HepG2 (cell line): ENCODE measurements around the gene PANK2. TPM values are rescaled to one million over a fixed set of nuclear protein-coding genes. Genes with fewer than 3 reads are reported as not detected.

Source experiments
- AHR ChIP-seq: IDR thresholded peaks from 2 replicates; pipeline ENCODE4 v1.6.1; 2018; ENCODE audit warnings: missing genetic modification reagents, missing compliant biosample characterization
- EP300 ChIP-seq, 3 experiments: sonication (generic) in 1 of 3; formaldehyde crosslinking in 1 of 3; IDR thresholded peaks; 2 replicates each; pipeline versions ENCODE4 v1.5.1 to v1.6.1; 2011 to 2020; ENCODE audit warnings: low read depth in 2 of 3, low read length in 2 of 3, borderline replicate concordance in 1 of 3, improper control_type of control experiment in 1 of 3, mild to moderate bottlenecking in 1 of 3, missing genetic modification reagents in 1 of 3, moderate library complexity in 1 of 3
- ESRRA ChIP-seq: sonication (generic); formaldehyde crosslinking; IDR thresholded peaks from 2 replicates; pipeline ENCODE4 v1.5.1; 2020; ENCODE audit warnings: mild to moderate bottlenecking, low read depth, missing genetic modification reagents
- GLI4 ChIP-seq: sonication (generic); formaldehyde crosslinking; IDR thresholded peaks from 2 replicates; pipeline ENCODE4 v1.5.1; 2020; ENCODE audit warnings: missing genetic modification reagents, mild to moderate bottlenecking, moderate library complexity, borderline replicate concordance
- JARID2 ChIP-seq: sonication (generic); formaldehyde crosslinking; IDR thresholded peaks from 2 replicates; pipeline ENCODE4 v1.8.1; 2023; ENCODE audit warnings: missing genetic modification reagents, inconsistent platforms; ENCODE audit not compliant: insufficient replicate concordance
- PHF21A ChIP-seq: sonication (generic); formaldehyde crosslinking; IDR thresholded peaks from 2 replicates; pipeline ENCODE4 v1.5.0; 2020; ENCODE audit warnings: mild to moderate bottlenecking, missing genetic modification reagents
- POGZ ChIP-seq: sonication (generic); formaldehyde crosslinking; IDR thresholded peaks from 2 replicates; pipeline ENCODE4 v1.4.0; 2020; ENCODE audit warnings: mild to moderate bottlenecking, missing genetic modification reagents
- SP4 ChIP-seq: sonication (generic); formaldehyde crosslinking; IDR thresholded peaks from 2 replicates; pipeline ENCODE4 v1.8.1; 2023; ENCODE audit warnings: mild to moderate bottlenecking, missing genetic modification reagents
- TGIF2 ChIP-seq: IDR thresholded peaks from 2 replicates; pipeline ENCODE4 v1.6.1; 2016; ENCODE audit warnings: control low read depth, missing compliant biosample characterization
- THAP11 ChIP-seq: IDR thresholded peaks from 2 replicates; pipeline ENCODE4 v1.6.1; 2016; ENCODE audit warnings: missing biosample characterization, missing genetic modification reagents
- TOPORS ChIP-seq: sonication (generic); formaldehyde crosslinking; IDR thresholded peaks from 2 replicates; pipeline ENCODE4 v1.8.0; 2023; ENCODE audit warnings: mild to moderate bottlenecking, missing genetic modification reagents
- ZFAT ChIP-seq: sonication (generic); formaldehyde crosslinking; conservative IDR thresholded peaks from 2 replicates; pipeline ENCODE4 v1.8.1; 2023; ENCODE audit warnings: missing genetic modification reagents, inconsistent platforms
- ZNF629 ChIP-seq: sonication (generic); formaldehyde crosslinking; conservative IDR thresholded peaks from 2 replicates; pipeline ENCODE4 v1.5.0; 2020; ENCODE audit warnings: missing genetic modification reagents
- ZNF775 ChIP-seq: sonication (generic); formaldehyde crosslinking; IDR thresholded peaks from 2 replicates; pipeline ENCODE4 v1.4.0; 2020; ENCODE audit warnings: missing genetic modification reagents, mild to moderate bottlenecking, moderate library complexity, borderline replicate concordance
- polyA plus RNA-seq, 8 experiments: library from polyadenylated mRNA; depleted of rRNA in 3 of 8; stranded (reverse) in 7 of 8; unstranded in 1 of 8; fragments of >200 nt; fragmentation: Illumina TruSeq in 4 of 8; extraction: Trizol in 4 of 8; gene quantifications; 2 replicates each; pipeline versions ENCODE4 v1.2.1 to v1.2.3, GENCODE V29; 2011 to 2016; ENCODE audit warnings: low read depth in 4 of 8, missing spikeins in 1 of 8, mixed read lengths in 1 of 8; ENCODE audit not compliant: insufficient read depth in 1 of 8
- total RNA-seq, 5 experiments: library from RNA; depleted of rRNA; stranded (reverse); fragments of >200 nt; fragmentation: Illumina TruSeq; extraction: Trizol; gene quantifications; 2 replicates each; pipeline ENCODE4 v1.2.3, GENCODE V29; 2016; ENCODE audit warnings: low read depth in 1 of 5
- TF ChIP-seq, protein P1 (sequence below): sonication (generic); formaldehyde crosslinking; IDR thresholded peaks from 2 replicates; pipeline ENCODE4 v1.9.0; 2021; ENCODE audit warnings: missing genetic modification reagents, borderline replicate concordance
- TF ChIP-seq, protein P2 (sequence below): IDR thresholded peaks from 2 replicates; pipeline ENCODE4 v1.6.1; 2016; ENCODE audit warnings: low read depth, control low read depth
- TF ChIP-seq, protein P3 (sequence below): sonication (generic); formaldehyde crosslinking; IDR thresholded peaks from 2 replicates; pipeline ENCODE4 v1.4.0; 2020; ENCODE audit warnings: mild to moderate bottlenecking, missing genetic modification reagents
- TF ChIP-seq, protein P4 (sequence below): sonication (generic); formaldehyde crosslinking; IDR thresholded peaks from 2 replicates; pipeline ENCODE4 v1.9.0; 2021; ENCODE audit warnings: missing genetic modification reagents, mild to moderate bottlenecking, borderline replicate concordance
- TF ChIP-seq, protein P5 (sequence below): fragments of 450-650 bp; IDR thresholded peaks from 2 replicates; pipeline ENCODE4 v1.6.1; 2017

Gene PANK2
- total and polyA plus RNA-seq, 2 of the 13 experiments (the other 11 are each of a cell fraction or from before 2014, with no cell fraction given), result 39.2 to 123 TPM

DNA sequence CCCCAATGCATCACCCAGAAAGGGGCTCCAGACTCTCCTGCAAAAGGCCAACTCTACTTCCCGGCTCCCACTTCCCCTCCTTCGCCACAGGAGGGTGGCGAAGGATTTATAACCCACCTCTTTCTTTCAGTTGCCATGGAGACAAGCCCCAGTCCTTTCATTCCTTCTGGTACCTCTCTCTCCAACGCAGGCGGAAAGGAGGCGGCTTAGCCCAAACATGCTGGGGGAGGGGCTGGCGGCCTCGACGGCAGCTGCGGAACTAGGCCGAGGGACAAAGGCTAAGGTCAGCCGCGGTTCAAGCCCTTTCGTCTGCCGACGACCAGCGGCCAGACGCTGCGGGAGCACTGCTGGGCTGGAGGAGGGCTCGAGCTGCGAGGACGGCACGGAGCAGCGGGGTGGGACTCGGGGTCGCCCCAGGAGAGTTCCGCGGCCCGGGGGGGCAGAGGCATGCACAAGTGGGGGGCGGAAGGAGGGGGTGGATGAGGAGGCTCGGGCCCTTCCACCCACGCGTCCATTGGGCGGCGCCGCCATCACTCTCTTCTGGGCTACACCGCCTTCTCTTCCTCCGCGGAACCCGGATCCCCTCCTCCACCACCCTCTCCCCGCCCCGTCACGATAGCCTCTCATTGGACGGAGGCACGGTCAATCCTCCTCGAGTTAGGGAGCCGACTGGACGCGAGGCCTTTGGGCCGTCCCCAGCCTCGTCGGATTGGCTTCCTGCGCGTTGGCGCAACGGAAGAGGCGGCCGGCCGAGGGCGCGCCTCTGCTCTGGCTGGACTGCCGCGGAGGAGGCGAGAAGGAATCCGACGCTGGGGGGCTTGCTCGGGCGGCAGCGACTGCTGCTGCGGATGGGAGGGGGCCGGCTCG lies at the start of gene PANK2 (continued):
- peak; percentile 70; the same call in 1 of the 2 replicates for TF ChIP-seq TGIF2 (CRISPR knock-in tag)
- TF ChIP-seq, protein P1, sequence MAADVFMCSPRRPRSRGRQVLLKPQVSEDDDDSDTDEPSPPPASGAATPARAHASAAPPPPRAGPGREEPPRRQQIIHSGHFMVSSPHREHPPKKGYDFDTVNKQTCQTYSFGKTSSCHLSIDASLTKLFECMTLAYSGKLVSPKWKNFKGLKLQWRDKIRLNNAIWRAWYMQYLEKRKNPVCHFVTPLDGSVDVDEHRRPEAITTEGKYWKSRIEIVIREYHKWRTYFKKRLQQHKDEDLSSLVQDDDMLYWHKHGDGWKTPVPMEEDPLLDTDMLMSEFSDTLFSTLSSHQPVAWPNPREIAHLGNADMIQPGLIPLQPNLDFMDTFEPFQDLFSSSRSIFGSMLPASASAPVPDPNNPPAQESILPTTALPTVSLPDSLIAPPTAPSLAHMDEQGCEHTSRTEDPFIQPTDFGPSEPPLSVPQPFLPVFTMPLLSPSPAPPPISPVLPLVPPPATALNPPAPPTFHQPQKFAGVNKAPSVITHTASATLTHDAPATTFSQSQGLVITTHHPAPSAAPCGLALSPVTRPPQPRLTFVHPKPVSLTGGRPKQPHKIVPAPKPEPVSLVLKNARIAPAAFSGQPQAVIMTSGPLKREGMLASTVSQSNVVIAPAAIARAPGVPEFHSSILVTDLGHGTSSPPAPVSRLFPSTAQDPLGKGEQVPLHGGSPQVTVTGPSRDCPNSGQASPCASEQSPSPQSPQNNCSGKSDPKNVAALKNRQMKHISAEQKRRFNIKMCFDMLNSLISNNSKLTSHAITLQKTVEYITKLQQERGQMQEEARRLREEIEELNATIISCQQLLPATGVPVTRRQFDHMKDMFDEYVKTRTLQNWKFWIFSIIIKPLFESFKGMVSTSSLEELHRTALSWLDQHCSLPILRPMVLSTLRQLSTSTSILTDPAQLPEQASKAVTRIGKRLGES (CRISPR knock-in tag), result peak; percentile 12; the same call in 1 of the 2 replicates
- TF ChIP-seq, protein P2, sequence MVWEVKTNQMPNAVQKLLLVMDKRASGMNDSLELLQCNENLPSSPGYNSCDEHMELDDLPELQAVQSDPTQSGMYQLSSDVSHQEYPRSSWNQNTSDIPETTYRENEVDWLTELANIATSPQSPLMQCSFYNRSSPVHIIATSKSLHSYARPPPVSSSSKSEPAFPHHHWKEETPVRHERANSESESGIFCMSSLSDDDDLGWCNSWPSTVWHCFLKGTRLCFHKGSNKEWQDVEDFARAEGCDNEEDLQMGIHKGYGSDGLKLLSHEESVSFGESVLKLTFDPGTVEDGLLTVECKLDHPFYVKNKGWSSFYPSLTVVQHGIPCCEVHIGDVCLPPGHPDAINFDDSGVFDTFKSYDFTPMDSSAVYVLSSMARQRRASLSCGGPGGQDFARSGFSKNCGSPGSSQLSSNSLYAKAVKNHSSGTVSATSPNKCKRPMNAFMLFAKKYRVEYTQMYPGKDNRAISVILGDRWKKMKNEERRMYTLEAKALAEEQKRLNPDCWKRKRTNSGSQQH, result 0 out of 2 replicates have a peak, but pooled peaks have one; percentile 92
- TF ChIP-seq ZNF775 (CRISPR knock-in tag), result no peak; the same call in 1 of the 2 replicates
- TF ChIP-seq ZFAT, result no peak
- TF ChIP-seq EP300 (IDR thresholded peaks at IDR 0.05; ENCODE audit: low read depth in 2 of 2, low read length in 2 of 2), result peak in 1 of 2 experiments; percentile 42; a peak in 1 of 4 replicates
- TF ChIP-seq EP300 (CRISPR knock-in tag; IDR thresholded peaks at IDR 0.05; ENCODE audit: borderline replicate concordance), result peak; percentile 68
- peak; percentile 66; the same call in 1 of the 2 replicates for TF ChIP-seq PHF21A (CRISPR knock-in tag)
- TF ChIP-seq AHR (CRISPR knock-in tag), result peak; percentile 88
- TF ChIP-seq, protein P3, sequence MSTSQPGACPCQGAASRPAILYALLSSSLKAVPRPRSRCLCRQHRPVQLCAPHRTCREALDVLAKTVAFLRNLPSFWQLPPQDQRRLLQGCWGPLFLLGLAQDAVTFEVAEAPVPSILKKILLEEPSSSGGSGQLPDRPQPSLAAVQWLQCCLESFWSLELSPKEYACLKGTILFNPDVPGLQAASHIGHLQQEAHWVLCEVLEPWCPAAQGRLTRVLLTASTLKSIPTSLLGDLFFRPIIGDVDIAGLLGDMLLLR (CRISPR knock-in tag), result peak; percentile 62
- TF ChIP-seq TOPORS (CRISPR knock-in tag), result peak; percentile 36
- TF ChIP-seq THAP11 (CRISPR knock-in tag), result peak; percentile 92
- peak; percentile 92 for TF ChIP-seq ESRRA (CRISPR knock-in tag)
- TF ChIP-seq GLI4, result peak; percentile 23; the same call in 1 of the 2 replicates
- TF ChIP-seq, protein P4, sequence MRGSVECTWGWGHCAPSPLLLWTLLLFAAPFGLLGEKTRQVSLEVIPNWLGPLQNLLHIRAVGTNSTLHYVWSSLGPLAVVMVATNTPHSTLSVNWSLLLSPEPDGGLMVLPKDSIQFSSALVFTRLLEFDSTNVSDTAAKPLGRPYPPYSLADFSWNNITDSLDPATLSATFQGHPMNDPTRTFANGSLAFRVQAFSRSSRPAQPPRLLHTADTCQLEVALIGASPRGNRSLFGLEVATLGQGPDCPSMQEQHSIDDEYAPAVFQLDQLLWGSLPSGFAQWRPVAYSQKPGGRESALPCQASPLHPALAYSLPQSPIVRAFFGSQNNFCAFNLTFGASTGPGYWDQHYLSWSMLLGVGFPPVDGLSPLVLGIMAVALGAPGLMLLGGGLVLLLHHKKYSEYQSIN (CRISPR knock-in tag), result no peak
- TF ChIP-seq POGZ, result peak; percentile 94
- TF ChIP-seq ZNF629 (CRISPR knock-in tag), result no peak
- peak; percentile 95 for TF ChIP-seq SP4 (CRISPR knock-in tag)
- no peak for TF ChIP-seq JARID2
- TF ChIP-seq, protein P5, sequence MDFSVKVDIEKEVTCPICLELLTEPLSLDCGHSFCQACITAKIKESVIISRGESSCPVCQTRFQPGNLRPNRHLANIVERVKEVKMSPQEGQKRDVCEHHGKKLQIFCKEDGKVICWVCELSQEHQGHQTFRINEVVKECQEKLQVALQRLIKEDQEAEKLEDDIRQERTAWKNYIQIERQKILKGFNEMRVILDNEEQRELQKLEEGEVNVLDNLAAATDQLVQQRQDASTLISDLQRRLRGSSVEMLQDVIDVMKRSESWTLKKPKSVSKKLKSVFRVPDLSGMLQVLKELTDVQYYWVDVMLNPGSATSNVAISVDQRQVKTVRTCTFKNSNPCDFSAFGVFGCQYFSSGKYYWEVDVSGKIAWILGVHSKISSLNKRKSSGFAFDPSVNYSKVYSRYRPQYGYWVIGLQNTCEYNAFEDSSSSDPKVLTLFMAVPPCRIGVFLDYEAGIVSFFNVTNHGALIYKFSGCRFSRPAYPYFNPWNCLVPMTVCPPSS, result no peak
